GM12878 (cell line): ENCODE measurements around the gene RASGRF1.

ENCODE experiments used
- ZBTB33 ChIP-seq: fragments of 450-650 bp; IDR thresholded peaks from 2 replicates; pipeline ENCODE4 v1.6.1; 2017; ENCODE audit warnings: mild to moderate bottlenecking
- ZNF384 ChIP-seq: IDR thresholded peaks from 2 replicates; pipeline ENCODE4 v1.6.1; 2012; ENCODE audit warnings: low read depth, mild to moderate bottlenecking, low read length, improper control_type of control experiment, borderline replicate concordance
- TF ChIP-seq, protein P1 (sequence below): fragments of 450-650 bp; IDR thresholded peaks from 2 replicates; pipeline ENCODE4 v1.6.1; 2017; ENCODE audit warnings: mild to moderate bottlenecking, moderate library complexity

DNA sequence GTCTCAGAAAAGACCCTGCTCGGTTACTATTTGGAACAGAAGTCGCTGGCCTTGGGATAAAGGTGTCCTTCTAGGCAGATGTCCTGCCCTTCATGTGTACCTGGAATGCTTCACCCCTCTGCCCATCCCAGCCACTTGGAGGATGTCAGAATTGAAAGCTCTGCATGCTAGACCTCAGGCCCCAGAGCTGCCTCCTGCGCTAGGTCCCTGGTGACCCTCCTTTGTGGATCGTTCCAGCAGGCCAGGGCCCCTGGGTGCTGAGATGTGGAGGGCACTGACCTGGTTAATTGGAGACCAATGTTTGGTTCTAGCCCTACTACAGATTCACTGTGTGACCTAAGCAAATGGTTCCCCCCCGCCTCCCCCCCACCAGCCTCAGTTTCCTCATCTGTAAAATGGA is 143.1 kb downstream of the RASGRF1 start:
- TF ChIP-seq ZNF384 (no peak), ZBTB33 (no peak)
- TF ChIP-seq, protein P1, sequence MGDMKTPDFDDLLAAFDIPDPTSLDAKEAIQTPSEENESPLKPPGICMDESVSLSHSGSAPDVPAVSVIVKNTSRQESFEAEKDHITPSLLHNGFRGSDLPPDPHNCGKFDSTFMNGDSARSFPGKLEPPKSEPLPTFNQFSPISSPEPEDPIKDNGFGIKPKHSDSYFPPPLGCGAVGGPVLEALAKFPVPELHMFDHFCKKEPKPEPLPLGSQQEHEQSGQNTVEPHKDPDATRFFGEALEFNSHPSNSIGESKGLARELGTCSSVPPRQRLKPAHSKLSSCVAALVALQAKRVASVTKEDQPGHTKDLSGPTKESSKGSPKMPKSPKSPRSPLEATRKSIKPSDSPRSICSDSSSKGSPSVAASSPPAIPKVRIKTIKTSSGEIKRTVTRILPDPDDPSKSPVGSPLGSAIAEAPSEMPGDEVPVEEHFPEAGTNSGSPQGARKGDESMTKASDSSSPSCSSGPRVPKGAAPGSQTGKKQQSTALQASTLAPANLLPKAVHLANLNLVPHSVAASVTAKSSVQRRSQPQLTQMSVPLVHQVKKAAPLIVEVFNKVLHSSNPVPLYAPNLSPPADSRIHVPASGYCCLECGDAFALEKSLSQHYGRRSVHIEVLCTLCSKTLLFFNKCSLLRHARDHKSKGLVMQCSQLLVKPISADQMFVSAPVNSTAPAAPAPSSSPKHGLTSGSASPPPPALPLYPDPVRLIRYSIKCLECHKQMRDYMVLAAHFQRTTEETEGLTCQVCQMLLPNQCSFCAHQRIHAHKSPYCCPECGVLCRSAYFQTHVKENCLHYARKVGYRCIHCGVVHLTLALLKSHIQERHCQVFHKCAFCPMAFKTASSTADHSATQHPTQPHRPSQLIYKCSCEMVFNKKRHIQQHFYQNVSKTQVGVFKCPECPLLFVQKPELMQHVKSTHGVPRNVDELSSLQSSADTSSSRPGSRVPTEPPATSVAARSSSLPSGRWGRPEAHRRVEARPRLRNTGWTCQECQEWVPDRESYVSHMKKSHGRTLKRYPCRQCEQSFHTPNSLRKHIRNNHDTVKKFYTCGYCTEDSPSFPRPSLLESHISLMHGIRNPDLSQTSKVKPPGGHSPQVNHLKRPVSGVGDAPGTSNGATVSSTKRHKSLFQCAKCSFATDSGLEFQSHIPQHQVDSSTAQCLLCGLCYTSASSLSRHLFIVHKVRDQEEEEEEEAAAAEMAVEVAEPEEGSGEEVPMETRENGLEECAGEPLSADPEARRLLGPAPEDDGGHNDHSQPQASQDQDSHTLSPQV: no peak
